ELR (cell line): ENCODE data around the gene ZNF564.
"Not testable (repeated sequence)": the region's sequence is repeated elsewhere in the genome, so short reads cannot be mapped to it uniquely, and the experiment has no call there.

Experiments used
- DNase-seq: peaks from one replicate; pipeline ENCODE4 v3.0.0-alpha.2; 2015; ENCODE audit warnings: low read depth

The ZNF564 gene

DNA sequence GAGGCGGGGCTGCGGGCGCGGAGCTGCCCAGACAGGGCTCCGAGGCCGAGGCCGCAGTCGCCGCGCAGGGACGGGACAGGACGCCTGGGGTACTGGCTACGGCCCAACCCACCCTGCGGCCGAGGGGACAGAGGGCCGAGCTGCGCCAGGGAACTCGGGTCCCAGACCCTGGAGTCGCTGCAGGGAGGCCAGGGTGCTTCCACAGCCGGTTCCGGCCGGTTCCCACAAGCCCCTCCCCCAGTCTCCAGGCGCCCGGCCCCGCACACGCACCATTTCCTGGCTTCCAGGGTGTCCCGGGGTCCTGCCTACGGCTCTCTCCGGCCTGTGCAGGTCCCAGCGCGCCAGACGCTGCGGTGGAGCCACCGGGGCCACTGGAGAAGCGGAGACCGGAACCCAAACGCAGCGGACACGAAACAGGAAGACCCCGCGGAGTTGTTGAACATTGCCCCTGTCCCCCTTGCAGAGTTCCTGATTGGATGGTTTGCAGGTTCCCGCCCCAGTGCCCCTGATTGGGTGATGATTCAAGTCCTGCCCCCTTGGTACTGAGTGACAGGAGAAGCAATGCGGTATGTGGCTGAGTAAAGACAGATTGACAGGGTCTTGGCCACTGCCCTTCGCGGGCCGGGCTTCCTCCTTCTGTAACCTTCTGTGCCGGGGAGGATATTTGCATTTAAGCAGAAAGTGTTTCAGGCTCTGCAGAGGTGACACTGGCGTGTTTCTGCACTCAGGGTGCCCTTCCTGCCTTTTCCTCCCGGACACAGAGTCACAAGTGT lies at the start of gene ZNF564:
Gene ZNF564 (minus strand): TSS at position 423 of the 773 bp plus-strand sequence. CDS start 150 bp downstream, at position 273.
- peak; percentile 99 for DNase-seq

DNA sequence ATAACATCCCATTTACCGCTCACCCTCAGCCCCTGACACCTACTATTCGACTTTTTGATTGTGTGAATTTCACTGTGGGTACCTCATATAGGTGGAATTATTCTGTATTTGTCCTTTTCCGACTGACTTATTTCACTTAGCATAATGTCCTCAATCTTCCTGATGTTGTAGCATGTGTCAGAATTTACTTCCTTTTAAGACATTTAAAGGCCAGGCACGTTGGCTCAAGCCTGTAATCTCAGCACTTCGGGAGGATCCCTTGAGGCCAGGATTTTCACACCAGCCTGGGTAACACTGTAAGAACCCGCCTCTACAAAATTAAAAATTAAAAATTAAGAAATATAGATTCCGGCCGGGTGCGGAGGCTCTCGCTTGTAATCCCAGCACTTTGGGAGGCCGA lies 46.3 kb upstream of the ZNF564 start:
- no peak for DNase-seq

GRCh38 chr19:12596927-12597548 lies 45.8 kb upstream of the ZNF564 start:
- DNase-seq, result no peak

GRCh38 chr19:12596485-12596884 lies 45.2 kb upstream of the ZNF564 start:
- DNase-seq, result no peak

GRCh38 chr19:12581100-12581499 lies 29.8 kb upstream of the ZNF564 start:
- no peak for DNase-seq

DNA sequence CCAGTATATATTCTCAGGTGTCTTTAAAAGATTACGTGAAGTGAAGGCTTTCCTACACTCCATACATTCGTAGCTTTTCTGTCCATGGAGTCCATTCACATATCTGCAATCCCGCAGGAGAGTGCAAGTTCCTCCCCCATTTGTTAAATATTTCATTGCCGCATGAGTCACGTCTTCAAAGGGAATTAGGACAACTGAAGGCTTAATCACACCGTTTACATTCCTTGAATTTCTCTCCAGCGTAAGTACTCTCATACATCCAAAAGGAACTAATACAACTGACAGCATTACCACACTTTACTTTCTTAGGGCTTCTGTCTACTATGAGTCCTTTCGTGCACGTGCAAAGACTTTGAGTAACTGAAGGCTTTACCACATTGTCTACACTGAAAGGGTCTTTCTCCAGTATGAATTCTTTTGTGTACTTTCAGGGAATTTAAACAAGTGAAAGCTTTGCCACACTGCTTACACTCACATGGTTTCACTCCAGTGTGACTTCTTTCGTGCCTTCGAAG lies 29.0 kb upstream of the ZNF564 start:
- peak; percentile 84 for DNase-seq

GRCh38 chr19:12578641-12579040 lies 27.4 kb upstream of the ZNF564 start:
- DNase-seq, result no peak

DNA sequence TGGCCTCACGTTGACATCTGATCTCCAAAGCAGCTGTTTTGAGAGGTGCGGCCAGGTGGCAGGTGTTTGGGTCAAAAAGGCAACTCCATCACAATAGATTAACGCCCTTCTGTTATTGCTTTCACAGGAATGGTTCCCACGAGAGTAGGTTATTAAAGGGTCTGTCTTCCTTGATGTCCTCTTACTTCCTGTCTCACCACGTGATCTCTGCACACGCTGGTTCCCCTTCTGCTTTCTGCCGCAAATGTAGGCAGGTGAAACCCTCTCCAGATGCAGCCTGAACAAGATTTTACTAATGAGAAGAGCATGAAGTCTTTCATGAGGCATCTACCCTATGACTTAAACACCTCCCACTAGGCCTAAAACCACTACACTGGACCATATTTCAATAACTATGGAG lies 22.8 kb upstream of the ZNF564 start:
- no peak for DNase-seq

GRCh38 chr19:12567951-12568350 lies 16.7 kb upstream of the ZNF564 start:
- no peak for DNase-seq

DNA sequence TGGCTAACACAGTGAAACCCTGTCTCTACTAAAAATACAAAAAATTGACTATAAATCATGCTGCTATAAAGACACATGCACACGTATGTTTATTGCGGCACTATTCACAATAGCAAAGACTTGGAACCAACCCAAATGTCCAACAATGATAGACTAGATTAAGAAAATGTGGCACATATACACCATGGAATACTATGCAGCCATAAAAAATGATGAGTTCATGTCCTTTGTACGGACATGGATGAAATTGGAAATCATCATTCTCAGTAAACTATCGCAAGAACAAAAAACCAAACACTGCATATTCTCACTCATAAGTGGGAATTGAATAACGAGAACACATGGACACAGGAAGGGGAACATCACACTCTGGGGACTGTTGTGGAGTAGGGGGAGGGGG lies 15.1 kb upstream of the ZNF564 start:
- DNase-seq, result not testable (repeated sequence)

- peak; percentile 87 for DNase-seq
Measured at GRCh38 chr19:12564016-12564664, 12.9 kb upstream of the ZNF564 start.

DNA sequence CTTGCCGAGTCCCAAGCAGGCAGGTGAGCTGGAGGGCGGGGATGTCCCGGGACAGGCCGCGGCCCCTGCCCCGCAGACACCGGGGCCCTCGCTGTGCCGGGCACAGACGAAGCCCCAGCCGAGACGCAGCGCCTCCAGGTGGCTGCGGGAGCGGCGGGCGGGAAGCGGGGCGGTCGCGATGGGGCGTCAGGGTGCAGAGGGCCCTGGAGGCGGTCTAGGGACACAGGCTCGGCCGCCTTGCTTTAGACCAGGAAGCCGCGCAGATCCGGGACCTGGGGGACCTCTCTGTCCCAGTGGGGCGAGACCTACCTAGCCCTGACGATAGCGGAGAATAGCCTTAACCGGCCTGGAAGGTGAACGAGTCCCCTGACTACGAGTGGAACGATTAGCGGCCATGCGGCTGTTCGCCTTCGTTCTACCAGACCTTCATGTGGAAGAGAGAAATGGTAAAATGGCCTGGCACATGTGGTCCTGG lies 4.2 kb upstream of the ZNF564 start:
- DNase-seq, result no peak

DNA sequence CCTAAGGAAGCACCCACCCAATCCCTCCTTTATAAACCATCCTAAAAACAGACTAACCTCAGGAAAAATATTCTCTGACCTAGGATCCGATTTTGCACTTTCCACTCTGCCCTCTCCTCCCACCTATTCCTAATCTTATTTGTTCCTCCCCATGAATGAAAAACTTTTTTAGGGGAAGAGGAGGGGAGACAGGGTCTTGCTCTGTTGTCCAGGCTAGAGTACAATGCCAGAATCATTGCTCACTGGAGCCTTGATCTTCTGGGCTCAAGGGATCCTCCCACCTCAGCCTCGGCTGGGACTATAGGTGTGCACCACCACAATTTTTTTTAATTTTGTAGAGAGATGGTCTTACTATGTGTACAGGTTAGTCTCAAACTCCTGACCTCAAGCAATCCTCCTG lies 4.4 kb downstream of the ZNF564 start:
- no peak for DNase-seq

DNA sequence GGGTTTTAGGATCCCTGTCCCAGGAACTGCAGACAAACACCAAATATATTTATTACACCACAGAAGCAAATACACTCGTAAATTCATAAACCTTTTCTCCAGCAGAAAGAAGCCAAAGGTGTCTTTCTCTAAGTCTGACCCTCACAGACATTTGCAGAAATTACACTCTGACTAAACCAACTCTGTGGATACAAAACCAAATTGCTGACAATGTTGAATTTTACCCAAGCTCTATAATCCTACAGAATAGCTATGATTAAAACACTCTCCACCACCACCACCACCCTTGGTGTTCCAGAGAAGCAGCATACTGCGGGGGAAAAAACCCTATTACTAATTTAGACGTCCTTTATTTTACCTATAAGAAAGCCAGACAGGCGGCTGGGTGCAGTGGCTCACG lies 5.2 kb downstream of the ZNF564 start:
- DNase-seq, result no peak

GRCh38 chr19:12545267-12545666 lies 6.0 kb downstream of the ZNF564 start:
- no peak for DNase-seq

GRCh38 chr19:12544401-12544876 lies 6.8 kb downstream of the ZNF564 start:
- peak; percentile 30 for DNase-seq

- DNase-seq, result no peak
Measured at GRCh38 chr19:12543855-12544254, 7.4 kb downstream of the ZNF564 start.

GRCh38 chr19:12527034-12527836 lies 24.0 kb downstream of the ZNF564 start:
- DNase-seq, result peak; percentile 41

DNA sequence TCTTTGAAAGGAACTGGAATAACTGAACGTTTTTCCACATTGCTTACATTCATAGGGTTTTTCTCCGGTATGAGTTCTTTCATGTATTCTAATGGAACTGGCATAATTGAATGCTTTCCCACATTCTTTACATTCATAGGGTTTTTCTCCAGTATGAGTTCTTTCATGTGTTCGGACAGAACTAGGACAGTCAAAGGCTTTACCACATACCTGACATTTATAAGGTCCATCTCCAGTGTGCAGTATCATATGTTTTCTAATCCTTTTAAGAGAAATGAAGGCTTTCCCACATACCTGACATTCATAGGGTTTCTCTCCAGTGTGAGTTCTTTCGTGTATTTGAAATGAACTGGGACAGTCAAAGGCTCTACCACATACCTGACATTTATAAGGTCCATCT lies 24.7 kb downstream of the ZNF564 start:
- no peak for DNase-seq

GRCh38 chr19:12521996-12522395 lies 29.3 kb downstream of the ZNF564 start:
- no peak for DNase-seq

DNA sequence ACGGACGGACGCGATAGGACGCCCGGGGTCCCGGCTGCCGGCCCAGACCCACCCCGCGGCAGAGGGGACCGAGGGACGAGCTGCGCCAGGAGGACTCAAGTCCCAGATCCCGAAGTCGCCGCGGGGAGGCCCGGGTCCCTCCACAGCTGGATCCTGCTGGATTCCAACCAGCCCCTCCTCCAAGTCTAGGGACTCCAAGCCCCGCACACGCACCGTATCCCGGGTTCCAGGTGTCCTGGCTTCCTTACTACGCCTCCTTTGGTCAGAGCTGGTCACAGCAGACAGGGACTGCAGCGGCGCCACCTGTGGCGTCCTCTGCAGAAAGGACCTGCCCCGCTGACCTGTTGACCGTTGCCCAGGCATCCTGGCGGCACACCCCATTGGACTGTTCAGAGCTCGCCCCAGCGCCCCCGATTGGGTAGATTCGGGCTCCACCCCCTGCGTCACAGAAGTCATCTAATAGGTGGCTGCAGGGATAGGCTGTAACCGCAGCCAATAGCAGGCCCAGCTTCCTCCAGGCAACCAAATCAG lies 37.7 kb downstream of the ZNF564 start:
- DNase-seq, result no peak

DNA sequence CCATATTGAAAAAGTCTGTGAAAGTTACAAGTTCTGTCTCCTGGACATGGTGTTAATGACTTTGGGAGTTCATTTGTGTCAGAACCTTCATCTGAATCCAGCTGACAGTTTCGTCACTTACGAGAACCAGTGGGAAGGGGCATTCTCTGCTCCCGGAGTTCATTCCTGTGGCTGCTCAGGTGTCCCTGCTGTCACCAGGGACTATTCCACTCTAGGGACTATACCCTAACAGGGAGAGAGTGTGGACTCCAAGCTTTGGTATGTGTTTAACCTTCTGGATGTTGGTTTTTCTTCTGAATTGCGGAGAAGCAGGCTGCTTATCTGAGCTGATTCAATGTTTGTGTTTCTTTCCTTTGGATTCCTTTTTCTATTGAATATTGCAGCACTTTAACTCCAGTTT lies 54.2 kb downstream of the ZNF564 start:
- no peak for DNase-seq
